Measurements from ENCODE around the gene ZNF319.

DNA sequence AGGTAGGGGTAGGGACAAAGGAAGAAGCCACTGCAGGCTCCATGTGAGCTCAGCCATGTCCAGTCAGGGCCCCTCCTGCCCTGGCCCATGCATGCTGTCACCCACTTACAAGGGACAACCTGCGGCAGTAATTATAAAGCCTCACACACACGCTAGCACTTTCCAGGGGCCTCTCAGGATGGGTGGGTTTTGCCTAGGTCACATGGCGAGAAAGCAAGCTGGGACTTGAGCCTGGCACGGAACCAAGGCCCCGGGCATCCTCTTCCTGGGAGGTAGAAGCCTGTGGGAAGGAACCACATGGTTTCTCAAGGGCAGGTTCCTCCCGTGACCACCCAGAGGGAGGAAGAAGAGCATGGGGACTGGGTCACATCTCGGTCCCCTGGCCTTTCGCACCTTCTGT, 7.0 kb downstream of the ZNF319 start:
- no peak for TF ChIP-seq EZH2 (optimal IDR thresholded peaks at IDR 0.05; ENCODE audit: low read depth, low read length)
- TF ChIP-seq, protein P1, sequence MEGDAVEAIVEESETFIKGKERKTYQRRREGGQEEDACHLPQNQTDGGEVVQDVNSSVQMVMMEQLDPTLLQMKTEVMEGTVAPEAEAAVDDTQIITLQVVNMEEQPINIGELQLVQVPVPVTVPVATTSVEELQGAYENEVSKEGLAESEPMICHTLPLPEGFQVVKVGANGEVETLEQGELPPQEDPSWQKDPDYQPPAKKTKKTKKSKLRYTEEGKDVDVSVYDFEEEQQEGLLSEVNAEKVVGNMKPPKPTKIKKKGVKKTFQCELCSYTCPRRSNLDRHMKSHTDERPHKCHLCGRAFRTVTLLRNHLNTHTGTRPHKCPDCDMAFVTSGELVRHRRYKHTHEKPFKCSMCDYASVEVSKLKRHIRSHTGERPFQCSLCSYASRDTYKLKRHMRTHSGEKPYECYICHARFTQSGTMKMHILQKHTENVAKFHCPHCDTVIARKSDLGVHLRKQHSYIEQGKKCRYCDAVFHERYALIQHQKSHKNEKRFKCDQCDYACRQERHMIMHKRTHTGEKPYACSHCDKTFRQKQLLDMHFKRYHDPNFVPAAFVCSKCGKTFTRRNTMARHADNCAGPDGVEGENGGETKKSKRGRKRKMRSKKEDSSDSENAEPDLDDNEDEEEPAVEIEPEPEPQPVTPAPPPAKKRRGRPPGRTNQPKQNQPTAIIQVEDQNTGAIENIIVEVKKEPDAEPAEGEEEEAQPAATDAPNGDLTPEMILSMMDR (IDR thresholded peaks at IDR 0.05; ENCODE audit: low read length), result no peak
